ENCODE results near the gene COL5A1. TPM values are rescaled to one million over a fixed set of nuclear protein-coding genes. Genes with fewer than 3 reads are reported as not detected.

Gene COL5A1
- total RNA-seq, 6 experiments from 2014 or later, result 196 to 308 (median 225) TPM

- peaks cover 40% of the 10 kb centered on the region for H3K4me1 Mint-ChIP-seq (ENCODE audit: low read depth)
These were observed 12.5 kb upstream of the COL5A1 start for GRCh38 chr9:134629061-134629585.

GRCh38 chr9:134629586-134630392, 11.8 kb upstream of the COL5A1 start:
- Mint-ChIP-seq H3K27me3 (ENCODE audit: insufficient read depth) (no peaks in the 10 kb centered on the region; the same call in none of the 2 replicates), H3K4me3 (no peak overlapping the region), H3K4me1 (ENCODE audit: low read depth) (peaks cover 33% of the 10 kb centered on the region), H3K27ac (no peak overlapping the region), H3K9me3 (peaks cover 8% of the 10 kb centered on the region), H3K36me3 (ENCODE audit: low read depth) (0 out of 2 replicates have a peak, but pooled peaks cover 7% of the 10 kb centered on the region)
- no peak for TF ChIP-seq CTCF (IDR thresholded peaks at IDR 0.05)
- no peak for DNase-seq

More at GRCh38 chr9:134629061-134629585, 12.5 kb upstream of the COL5A1 start:
- Mint-ChIP-seq H3K4me3 (no peak overlapping the region), H3K27ac (no peak overlapping the region), H3K27me3 (ENCODE audit: insufficient read depth) (no peaks in the 10 kb centered on the region; the same call in none of the 2 replicates), H3K9me3 (peaks cover 8% of the 10 kb centered on the region), H3K36me3 (ENCODE audit: low read depth) (0 out of 2 replicates have a peak, but pooled peaks cover 7% of the 10 kb centered on the region)
- DNase-seq, result no peak
- no peak for TF ChIP-seq CTCF (IDR thresholded peaks at IDR 0.05)

- no peak for TF ChIP-seq CTCF (IDR thresholded peaks at IDR 0.05)
- no peak for DNase-seq
- H3K9me3 Mint-ChIP-seq, result peaks cover 8% of the 10 kb centered on the region
- H3K4me1 Mint-ChIP-seq (ENCODE audit: low read depth), result peaks cover 27% of the 10 kb centered on the region
- H3K4me3 Mint-ChIP-seq, result no peak overlapping the region
- no peak overlapping the region for H3K27ac Mint-ChIP-seq
- H3K36me3 Mint-ChIP-seq (ENCODE audit: low read depth), result 0 out of 2 replicates have a peak, but pooled peaks cover 7% of the 10 kb centered on the region
- H3K27me3 Mint-ChIP-seq (ENCODE audit: insufficient read depth), result peaks cover under 1% of the 10 kb centered on the region
These were observed 11.2 kb upstream of the COL5A1 start for GRCh38 chr9:134630393-134630790.

GRCh38 chr9:134630861-134631260, 10.7 kb upstream of the COL5A1 start:
- no peak for DNase-seq
- no peak overlapping the region for H3K4me3 Mint-ChIP-seq
- no peak for TF ChIP-seq CTCF (IDR thresholded peaks at IDR 0.05)
- 0 out of 2 replicates have a peak, but pooled peaks cover 7% of the 10 kb centered on the region for H3K36me3 Mint-ChIP-seq (ENCODE audit: low read depth)
- H3K4me1 Mint-ChIP-seq (ENCODE audit: low read depth), result peaks cover 23% of the 10 kb centered on the region
- peaks cover 8% of the 10 kb centered on the region for H3K9me3 Mint-ChIP-seq
- H3K27me3 Mint-ChIP-seq (ENCODE audit: insufficient read depth), result peaks cover 4% of the 10 kb centered on the region
- H3K27ac Mint-ChIP-seq, result no peak overlapping the region

GRCh38 chr9:134631881-134632280, 9.7 kb upstream of the COL5A1 start:
- H3K4me3 Mint-ChIP-seq, result no peak overlapping the region
- no peak for DNase-seq
- TF ChIP-seq CTCF (IDR thresholded peaks at IDR 0.05), result no peak
- peaks cover 6% of the 10 kb centered on the region for H3K9me3 Mint-ChIP-seq
- peaks cover 13% of the 10 kb centered on the region for H3K4me1 Mint-ChIP-seq (ENCODE audit: low read depth)
- H3K27me3 Mint-ChIP-seq (ENCODE audit: insufficient read depth), result peaks cover 4% of the 10 kb centered on the region
- no peak overlapping the region for H3K27ac Mint-ChIP-seq
- 0 out of 2 replicates have a peak, but pooled peaks cover 5% of the 10 kb centered on the region for H3K36me3 Mint-ChIP-seq (ENCODE audit: low read depth)
